GM21526 (cell line): Measurements from ENCODE around the gene ULK3.

ENCODE experiments used
- ATAC-seq: cut with Tn5 transposase; IDR thresholded peaks from one replicate; pipeline ENCODE4 v1.9.1; 2021; ENCODE audit warnings: moderate library complexity; ENCODE audit not compliant: unreplicated experiment, low FRiP score

The ULK3 gene

DNA sequence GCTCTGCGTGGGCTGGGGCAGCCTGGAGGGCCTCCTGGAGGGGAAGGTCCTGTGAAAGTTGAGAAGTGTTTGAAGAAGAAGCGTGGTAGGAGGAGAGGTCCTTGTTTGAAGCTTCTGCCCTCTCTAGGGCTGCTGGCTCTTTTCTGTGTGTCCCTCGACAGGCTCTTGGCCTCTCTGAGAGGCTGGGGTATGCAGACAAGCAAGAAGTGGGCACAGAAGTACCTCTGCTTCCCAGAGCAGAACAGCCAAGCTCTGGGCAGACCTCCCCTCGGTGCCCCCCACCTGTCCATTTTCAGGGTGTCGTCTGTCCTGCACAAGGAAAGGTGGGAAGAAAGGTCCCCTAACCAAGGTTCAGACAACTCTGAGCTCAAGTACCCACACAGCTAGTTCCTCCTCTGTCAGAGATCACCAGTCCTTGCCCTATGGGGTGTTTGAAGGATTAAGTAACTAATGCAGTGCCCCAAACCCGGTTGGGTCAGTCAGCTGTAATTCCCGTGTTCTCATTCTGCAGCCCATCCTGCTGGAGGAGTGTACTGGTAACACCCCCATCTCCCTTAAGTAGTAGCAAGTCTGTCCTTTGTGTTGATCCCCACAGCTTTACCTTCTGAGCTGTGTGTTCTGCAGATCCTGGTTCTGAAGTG is 54.8 kb downstream of the ULK3 start:
- ATAC-seq = no peak

DNA sequence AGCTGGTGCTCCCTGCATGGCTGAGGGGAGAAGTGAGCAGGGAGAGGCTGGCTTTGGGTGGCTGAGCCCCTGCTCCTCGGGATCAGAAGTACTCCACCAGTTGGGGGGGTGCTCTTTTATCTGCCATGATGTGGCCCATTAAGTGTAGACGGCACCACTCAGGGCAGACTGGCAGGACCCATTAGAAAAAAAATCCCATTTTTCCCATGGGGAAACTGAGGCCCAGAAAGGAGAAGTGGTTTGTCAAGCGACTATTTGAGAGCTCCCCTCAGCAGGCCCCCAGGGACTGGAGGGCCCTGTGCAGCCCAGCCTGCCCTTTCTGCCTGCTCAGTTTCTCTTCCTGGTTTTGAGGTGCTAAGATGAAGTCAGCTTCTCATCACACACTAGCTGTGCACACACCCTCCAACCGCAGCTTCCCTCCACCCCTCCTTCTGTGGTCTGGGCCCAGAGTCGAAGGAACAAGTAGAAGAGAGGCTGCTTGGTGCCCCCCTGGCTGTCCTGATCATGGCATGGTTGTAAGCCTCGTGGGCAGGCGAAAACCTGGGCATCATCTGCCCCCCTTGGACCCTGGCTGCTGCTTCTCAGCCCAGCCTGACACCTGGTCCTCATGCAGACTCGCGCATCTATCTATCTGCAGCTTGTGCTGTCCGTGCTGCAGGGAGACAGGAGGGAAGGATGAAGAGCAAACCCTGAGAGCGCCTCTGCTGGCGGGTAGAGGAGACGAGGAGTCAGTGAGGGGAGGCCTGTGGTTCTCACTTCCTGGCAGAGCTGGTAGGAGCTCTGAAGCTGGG is 55.5 kb downstream of the ULK3 start:
- ATAC-seq = peak; percentile 38

DNA sequence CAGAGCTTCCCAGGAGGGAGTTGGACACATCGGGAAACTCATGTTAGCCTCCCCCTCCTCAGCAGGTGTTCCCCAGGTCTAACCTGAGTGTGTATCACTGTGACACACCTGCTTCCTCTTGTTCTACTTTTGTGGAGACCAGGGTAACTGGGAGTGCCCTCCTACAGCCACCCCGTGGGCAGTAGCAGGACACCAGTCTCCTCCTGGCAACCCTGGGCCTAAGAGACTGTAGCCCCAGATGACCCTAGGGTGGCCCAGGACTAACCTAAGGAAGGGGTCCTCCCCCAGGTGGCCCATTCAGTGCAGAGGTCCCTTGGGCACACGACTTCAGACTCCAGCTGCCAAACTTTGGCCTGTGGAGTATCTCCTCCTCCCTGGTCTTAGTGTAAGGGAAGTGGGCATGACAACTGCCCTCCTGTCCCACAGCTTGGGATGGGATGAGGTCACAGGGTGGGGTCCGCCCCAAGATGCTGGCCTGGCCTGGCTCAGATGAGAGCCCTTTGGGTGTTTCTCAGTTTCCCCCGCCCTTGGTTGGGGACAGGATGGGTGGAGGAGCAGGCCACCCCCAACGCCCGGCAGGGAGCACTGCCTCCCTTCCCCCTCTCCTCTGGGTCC is 56.3 kb downstream of the ULK3 start:
- ATAC-seq = no peak
